Activated naive CD8-positive, alpha-beta T cell (primary cell): ENCODE measurements around the gene POR.
"Not testable (repeated sequence)": the region's sequence is repeated elsewhere in the genome, so short reads cannot be mapped to it uniquely, and the experiment has no call there.

Experiments
- H3K27ac Mint-ChIP-seq: one replicate; pipeline ENCODE4 v1.8.0; 2021; ENCODE audit warnings: mixed read lengths
- H3K27me3 Mint-ChIP-seq: one replicate; pipeline ENCODE4 v1.8.0; 2021; ENCODE audit warnings: mixed read lengths
- H3K36me3 Mint-ChIP-seq: one replicate; pipeline ENCODE4 v1.8.0; 2021; ENCODE audit warnings: mixed read lengths
- H3K4me1 Mint-ChIP-seq: one replicate; pipeline ENCODE4 v1.8.0; 2021; ENCODE audit warnings: low read depth, mixed read lengths
- H3K4me3 Mint-ChIP-seq: one replicate; pipeline ENCODE4 v1.8.0; 2021; ENCODE audit warnings: mild to moderate bottlenecking, mixed read lengths
- H3K9me3 Mint-ChIP-seq: one replicate; pipeline ENCODE4 v1.8.0; 2021; ENCODE audit warnings: low read depth, mixed read lengths

The POR gene

GRCh38 chr7:75878769-75879611 lies 36.0 kb upstream of the POR start, which contains the start of gene RHBDD2:
TSS of gene RHBDD2 (plus strand) at chr7:75879034. CDS start at chr7:75879083, 49 bp downstream.
- Mint-ChIP-seq H3K36me3 (peaks cover 6% of the 10 kb centered on the region), H3K27me3 (no peaks in the 10 kb centered on the region), H3K27ac (peak within 1 kb of the TSS; percentile 95)

GRCh38 chr7:75879771-75880184 lies 35.2 kb upstream of the POR start:
- H3K27ac Mint-ChIP-seq: peak overlapping the region; percentile 91
- peaks cover 36% of the 10 kb centered on the region for H3K4me1 Mint-ChIP-seq
- H3K27me3 Mint-ChIP-seq: no peaks in the 10 kb centered on the region
- H3K4me3 Mint-ChIP-seq: peak overlapping the region; percentile 99
- H3K36me3 Mint-ChIP-seq: peaks cover 6% of the 10 kb centered on the region
- no peaks in the 10 kb centered on the region for H3K9me3 Mint-ChIP-seq

More at GRCh38 chr7:75878769-75879611, 36.0 kb upstream of the POR start, which contains the start of gene RHBDD2:
- Mint-ChIP-seq H3K9me3 (no peaks in the 10 kb centered on the region), H3K4me1 (peaks cover 36% of the 10 kb centered on the region), H3K4me3 (peak within 1 kb of the TSS; percentile 99)

GRCh38 chr7:75880242-75880641 lies 34.7 kb upstream of the POR start:
- Mint-ChIP-seq H3K36me3 (peaks cover 6% of the 10 kb centered on the region), H3K4me3 (peak overlapping the region; percentile 99), H3K27me3 (no peaks in the 10 kb centered on the region), H3K27ac (peak overlapping the region; percentile 91), H3K9me3 (no peaks in the 10 kb centered on the region), H3K4me1 (peaks cover 36% of the 10 kb centered on the region)

- Mint-ChIP-seq H3K4me3 (no peak overlapping the region), H3K4me1 (peaks cover 36% of the 10 kb centered on the region), H3K9me3 (no peaks in the 10 kb centered on the region), H3K27me3 (no peaks in the 10 kb centered on the region), H3K36me3 (peaks cover 6% of the 10 kb centered on the region), H3K27ac (no peak overlapping the region)
Measured at GRCh38 chr7:75881436-75882095, 33.4 kb upstream of the POR start.

- not testable (repeated sequence) for H3K36me3 Mint-ChIP-seq, H3K9me3 Mint-ChIP-seq, H3K27me3 Mint-ChIP-seq, H3K27ac Mint-ChIP-seq, H3K4me3 Mint-ChIP-seq
- H3K4me1 Mint-ChIP-seq: peaks cover 31% of the 10 kb centered on the region
Measured at GRCh38 chr7:75883265-75883824, 31.6 kb upstream of the POR start.

GRCh38 chr7:75884476-75884875 lies 30.5 kb upstream of the POR start:
- Mint-ChIP-seq H3K9me3 (no peaks in the 10 kb centered on the region), H3K4me1 (peaks cover 28% of the 10 kb centered on the region), H3K36me3 (peaks cover 6% of the 10 kb centered on the region), H3K4me3 (no peak overlapping the region), H3K27ac (no peak overlapping the region), H3K27me3 (no peaks in the 10 kb centered on the region)

GRCh38 chr7:75885036-75885435 lies 29.9 kb upstream of the POR start:
- Mint-ChIP-seq H3K36me3 (peaks cover 6% of the 10 kb centered on the region), H3K27me3 (no peaks in the 10 kb centered on the region), H3K4me1 (peaks cover 27% of the 10 kb centered on the region), H3K4me3 (no peak overlapping the region), H3K27ac (no peak overlapping the region), H3K9me3 (no peaks in the 10 kb centered on the region)

- H3K4me3 Mint-ChIP-seq: no peak overlapping the region
- no peaks in the 10 kb centered on the region for H3K27me3 Mint-ChIP-seq
- H3K27ac Mint-ChIP-seq: peak overlapping the region; percentile 50
- peaks cover 10% of the 10 kb centered on the region for H3K4me1 Mint-ChIP-seq
- no peaks in the 10 kb centered on the region for H3K9me3 Mint-ChIP-seq
- no peaks in the 10 kb centered on the region for H3K36me3 Mint-ChIP-seq
Measured at GRCh38 chr7:75887669-75888369, 27.1 kb upstream of the POR start.

- Mint-ChIP-seq H3K4me3 (no peak overlapping the region), H3K4me1 (peaks cover 8% of the 10 kb centered on the region), H3K27ac (peak overlapping the region; percentile 4), H3K9me3 (no peaks in the 10 kb centered on the region), H3K27me3 (no peaks in the 10 kb centered on the region), H3K36me3 (no peaks in the 10 kb centered on the region)
Measured at GRCh38 chr7:75888464-75889222, 26.3 kb upstream of the POR start.

GRCh38 chr7:75889223-75889825 lies 25.6 kb upstream of the POR start:
- no peaks in the 10 kb centered on the region for H3K36me3 Mint-ChIP-seq
- no peak overlapping the region for H3K27ac Mint-ChIP-seq
- no peaks in the 10 kb centered on the region for H3K9me3 Mint-ChIP-seq
- H3K4me1 Mint-ChIP-seq: peaks cover 8% of the 10 kb centered on the region
- H3K4me3 Mint-ChIP-seq: no peak overlapping the region
- no peaks in the 10 kb centered on the region for H3K27me3 Mint-ChIP-seq

GRCh38 chr7:75889826-75890225 lies 25.1 kb upstream of the POR start:
- H3K36me3 Mint-ChIP-seq: no peaks in the 10 kb centered on the region
- H3K9me3 Mint-ChIP-seq: no peaks in the 10 kb centered on the region
- H3K27ac Mint-ChIP-seq: no peak overlapping the region
- H3K27me3 Mint-ChIP-seq: no peaks in the 10 kb centered on the region
- no peak overlapping the region for H3K4me3 Mint-ChIP-seq
- peaks cover 8% of the 10 kb centered on the region for H3K4me1 Mint-ChIP-seq

GRCh38 chr7:75891237-75891636 lies 23.7 kb upstream of the POR start:
- not testable (repeated sequence) for H3K27me3 Mint-ChIP-seq, H3K4me1 Mint-ChIP-seq, H3K4me3 Mint-ChIP-seq, H3K27ac Mint-ChIP-seq, H3K9me3 Mint-ChIP-seq, H3K36me3 Mint-ChIP-seq

GRCh38 chr7:75891815-75892411 lies 23.0 kb upstream of the POR start:
- H3K36me3 Mint-ChIP-seq: no peaks in the 10 kb centered on the region
- H3K4me3 Mint-ChIP-seq: no peak overlapping the region
- H3K27me3 Mint-ChIP-seq: no peaks in the 10 kb centered on the region
- H3K9me3 Mint-ChIP-seq: no peaks in the 10 kb centered on the region
- no peak overlapping the region for H3K27ac Mint-ChIP-seq
- H3K4me1 Mint-ChIP-seq: peaks cover 8% of the 10 kb centered on the region
